HG03442 (cell line): Measurements from ENCODE around the gene KIN.
"Not testable (repeated sequence)": the region's sequence is repeated elsewhere in the genome, so short reads cannot be mapped to it uniquely, and the experiment has no call there.

ENCODE experiments used
- ATAC-seq: cut with Tn5 transposase; IDR thresholded peaks from one replicate; pipeline ENCODE4 v1.9.1; 2021; ENCODE audit warnings: mild to moderate bottlenecking, moderate library complexity; ENCODE audit not compliant: unreplicated experiment

KIN gene

GRCh38 chr10:7738536-7739407 is 49.0 kb downstream of the KIN start:
- ATAC-seq, result no peak

- ATAC-seq, result no peak
Observed at GRCh38 chr10:7734821-7735220, 53.0 kb downstream of the KIN start.

GRCh38 chr10:7722927-7723529 is 64.8 kb downstream of the KIN start:
- no peak for ATAC-seq

GRCh38 chr10:7720478-7720877 is 67.3 kb downstream of the KIN start:
- ATAC-seq, result no peak

- no peak for ATAC-seq
Observed at GRCh38 chr10:7718685-7719084, 69.1 kb downstream of the KIN start.

- ATAC-seq, result no peak
Observed at GRCh38 chr10:7717767-7718166, 70.0 kb downstream of the KIN start.

- no peak for ATAC-seq
Observed at GRCh38 chr10:7715515-7715914, 72.3 kb downstream of the KIN start.

- ATAC-seq, result not testable (repeated sequence)
Observed at GRCh38 chr10:7711075-7711474, 76.7 kb downstream of the KIN start.

- ATAC-seq, result no peak
Observed at GRCh38 chr10:7710446-7710845, 77.3 kb downstream of the KIN start.

GRCh38 chr10:7708832-7709231 is 79.0 kb downstream of the KIN start:
- ATAC-seq, result no peak

- ATAC-seq, result no peak
Observed at GRCh38 chr10:7707858-7708622, 79.8 kb downstream of the KIN start.

- no peak for ATAC-seq
Observed at GRCh38 chr10:7707102-7707501, 80.7 kb downstream of the KIN start.

- ATAC-seq, result no peak
Observed at GRCh38 chr10:7706534-7707073, 81.2 kb downstream of the KIN start.

- ATAC-seq, result no peak
Observed at GRCh38 chr10:7705341-7705740, 82.5 kb downstream of the KIN start.

GRCh38 chr10:7704071-7705016 is 83.4 kb downstream of the KIN start:
- ATAC-seq, result no peak

- ATAC-seq, result no peak
Observed at GRCh38 chr10:7703140-7703539, 84.7 kb downstream of the KIN start, which contains the start of gene ITIH2. ITIH2 (plus strand) TSS chr10:7703316; CDS start chr10:7703435, 119 bp downstream.

GRCh38 chr10:7702288-7702812 is 85.4 kb downstream of the KIN start:
- no peak for ATAC-seq

GRCh38 chr10:7701158-7701742 is 86.5 kb downstream of the KIN start:
- no peak for ATAC-seq
